PFSK-1 (cell line): Measurements from ENCODE around the gene ELAPOR2.

Experiments
- FOXP2 ChIP-seq: optimal IDR thresholded peaks from 2 replicates; pipeline ENCODE3; 2011; ENCODE audit warnings: borderline replicate concordance, control low read depth, inconsistent platforms; ENCODE audit not compliant: insufficient read depth; ENCODE audit errors: extremely low read length, extremely low read depth
- POLR2AphosphoS5 ChIP-seq: IDR thresholded peaks from 2 replicates; pipeline ENCODE4 v1.6.1; 2012; ENCODE audit warnings: low read depth, mild to moderate bottlenecking, control low read depth, low read length, moderate library complexity
- SIN3A ChIP-seq: IDR thresholded peaks from 2 replicates; pipeline ENCODE4 v1.6.1; 2012; ENCODE audit warnings: mild to moderate bottlenecking, low read length, moderate library complexity, borderline replicate concordance; ENCODE audit not compliant: insufficient read depth
- TAF1 ChIP-seq: IDR thresholded peaks from 2 replicates; pipeline ENCODE4 v1.6.1; 2012; ENCODE audit warnings: low read length, control low read depth, borderline replicate concordance; ENCODE audit not compliant: insufficient read depth
- TF ChIP-seq, protein P1 (sequence below), 2 experiments: IDR thresholded peaks; 2 replicates each; pipeline versions ENCODE4 v1.6.1 to v1.8.0; 2011 to 2012; ENCODE audit warnings: low read depth in 2 of 2, low read length in 2 of 2, control low read depth in 1 of 2, inconsistent platforms in 1 of 2, mild to moderate bottlenecking in 1 of 2, moderate library complexity in 1 of 2; ENCODE audit not compliant: insufficient read depth in 1 of 2

ELAPOR2 gene

DNA sequence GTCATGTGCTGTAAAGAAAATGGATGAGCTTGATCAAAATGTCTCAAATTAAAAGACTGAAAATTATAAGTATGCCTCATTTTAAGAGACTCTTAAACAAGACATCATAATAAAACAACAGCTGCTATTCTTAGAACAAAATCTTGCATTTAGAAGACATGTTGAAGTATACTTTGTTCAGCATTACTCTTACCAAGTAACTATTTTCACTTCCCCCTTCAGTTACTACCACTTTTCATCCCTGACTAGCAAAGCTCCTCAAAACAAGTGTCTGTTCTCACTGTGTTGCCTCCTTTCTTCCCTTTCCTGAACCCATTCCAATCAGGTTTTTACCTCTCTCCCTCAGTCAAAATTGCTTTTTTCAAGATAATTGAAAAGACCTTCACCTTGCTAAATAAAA, 31.6 kb downstream of the ELAPOR2 start:
- TF ChIP-seq, protein P1, sequence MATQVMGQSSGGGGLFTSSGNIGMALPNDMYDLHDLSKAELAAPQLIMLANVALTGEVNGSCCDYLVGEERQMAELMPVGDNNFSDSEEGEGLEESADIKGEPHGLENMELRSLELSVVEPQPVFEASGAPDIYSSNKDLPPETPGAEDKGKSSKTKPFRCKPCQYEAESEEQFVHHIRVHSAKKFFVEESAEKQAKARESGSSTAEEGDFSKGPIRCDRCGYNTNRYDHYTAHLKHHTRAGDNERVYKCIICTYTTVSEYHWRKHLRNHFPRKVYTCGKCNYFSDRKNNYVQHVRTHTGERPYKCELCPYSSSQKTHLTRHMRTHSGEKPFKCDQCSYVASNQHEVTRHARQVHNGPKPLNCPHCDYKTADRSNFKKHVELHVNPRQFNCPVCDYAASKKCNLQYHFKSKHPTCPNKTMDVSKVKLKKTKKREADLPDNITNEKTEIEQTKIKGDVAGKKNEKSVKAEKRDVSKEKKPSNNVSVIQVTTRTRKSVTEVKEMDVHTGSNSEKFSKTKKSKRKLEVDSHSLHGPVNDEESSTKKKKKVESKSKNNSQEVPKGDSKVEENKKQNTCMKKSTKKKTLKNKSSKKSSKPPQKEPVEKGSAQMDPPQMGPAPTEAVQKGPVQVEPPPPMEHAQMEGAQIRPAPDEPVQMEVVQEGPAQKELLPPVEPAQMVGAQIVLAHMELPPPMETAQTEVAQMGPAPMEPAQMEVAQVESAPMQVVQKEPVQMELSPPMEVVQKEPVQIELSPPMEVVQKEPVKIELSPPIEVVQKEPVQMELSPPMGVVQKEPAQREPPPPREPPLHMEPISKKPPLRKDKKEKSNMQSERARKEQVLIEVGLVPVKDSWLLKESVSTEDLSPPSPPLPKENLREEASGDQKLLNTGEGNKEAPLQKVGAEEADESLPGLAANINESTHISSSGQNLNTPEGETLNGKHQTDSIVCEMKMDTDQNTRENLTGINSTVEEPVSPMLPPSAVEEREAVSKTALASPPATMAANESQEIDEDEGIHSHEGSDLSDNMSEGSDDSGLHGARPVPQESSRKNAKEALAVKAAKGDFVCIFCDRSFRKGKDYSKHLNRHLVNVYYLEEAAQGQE (IDR thresholded peaks at IDR 0.05; ENCODE audit: insufficient read depth in 1 of 2, low read depth in 2 of 2, low read length in 2 of 2), result no peak
- no peak for TF ChIP-seq POLR2AphosphoS5

DNA sequence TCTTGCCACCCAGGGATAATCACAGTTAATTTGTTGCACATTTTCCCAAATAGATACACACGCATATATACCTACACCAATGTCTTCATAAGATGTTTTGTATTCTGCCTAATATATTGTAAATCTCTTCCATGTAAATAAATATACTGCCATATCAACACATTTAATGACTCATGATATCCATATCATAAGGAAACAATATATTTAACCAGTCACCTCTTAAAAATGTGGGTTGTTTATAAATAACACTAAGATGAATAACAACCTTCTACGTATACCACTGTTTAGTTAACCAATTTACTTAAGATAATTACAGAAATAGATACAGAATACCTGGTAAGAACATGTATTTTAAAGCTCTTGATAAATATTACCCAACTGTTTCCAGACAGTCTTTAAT, 38.2 kb downstream of the ELAPOR2 start:
- TF ChIP-seq TAF1 (no peak), POLR2AphosphoS5 (no peak), SIN3A (no peak), FOXP2 (no peak)
- TF ChIP-seq, protein P1 (IDR thresholded peaks at IDR 0.05; ENCODE audit: insufficient read depth in 1 of 2, low read depth in 2 of 2, low read length in 2 of 2), result no peak

DNA sequence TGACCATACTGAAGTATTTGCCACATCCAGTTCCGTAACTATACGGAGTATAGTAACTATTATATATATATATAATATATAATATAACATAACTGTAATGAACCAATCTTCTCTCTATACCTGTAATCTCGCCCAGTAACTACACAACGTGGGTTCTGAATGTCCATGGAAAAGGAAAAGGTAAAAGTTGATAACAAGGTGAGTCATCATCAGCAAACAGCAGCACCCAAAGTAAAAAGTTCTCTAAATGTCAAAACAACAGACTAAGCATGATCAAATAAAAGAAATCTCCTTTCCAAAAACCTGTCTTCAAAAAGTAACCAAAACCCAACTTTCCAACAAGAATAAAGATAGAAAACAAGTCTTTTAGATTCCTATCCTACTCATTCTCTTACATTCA, 42.8 kb downstream of the ELAPOR2 start:
- no peak for TF ChIP-seq FOXP2
- TF ChIP-seq POLR2AphosphoS5, result no peak
- no peak for TF ChIP-seq SIN3A
- TF ChIP-seq, protein P1 (IDR thresholded peaks at IDR 0.05; ENCODE audit: insufficient read depth in 1 of 2, low read depth in 2 of 2, low read length in 2 of 2), result no peak
- TF ChIP-seq TAF1, result no peak

DNA sequence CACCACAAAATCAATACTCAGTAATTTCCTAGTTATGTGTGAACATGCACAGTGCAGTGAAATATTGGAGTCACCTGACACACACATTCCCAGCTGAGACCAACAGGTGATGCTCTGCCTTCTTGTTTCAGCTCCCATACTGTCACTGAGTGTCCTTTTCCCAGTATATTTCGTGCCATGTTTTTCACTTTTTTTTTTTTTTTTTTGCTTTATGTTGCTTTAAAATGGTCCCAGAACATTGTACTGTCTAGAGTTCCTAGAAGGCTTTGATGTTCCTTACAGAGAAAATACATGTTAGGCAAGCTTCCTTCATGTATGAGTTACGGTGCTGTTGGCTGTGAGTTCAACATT, 45.6 kb downstream of the ELAPOR2 start:
- TF ChIP-seq FOXP2 (no peak), SIN3A (no peak), POLR2AphosphoS5 (no peak), TAF1 (no peak)
- TF ChIP-seq, protein P1 (IDR thresholded peaks at IDR 0.05; ENCODE audit: insufficient read depth in 1 of 2, low read depth in 2 of 2, low read length in 2 of 2), result no peak

DNA sequence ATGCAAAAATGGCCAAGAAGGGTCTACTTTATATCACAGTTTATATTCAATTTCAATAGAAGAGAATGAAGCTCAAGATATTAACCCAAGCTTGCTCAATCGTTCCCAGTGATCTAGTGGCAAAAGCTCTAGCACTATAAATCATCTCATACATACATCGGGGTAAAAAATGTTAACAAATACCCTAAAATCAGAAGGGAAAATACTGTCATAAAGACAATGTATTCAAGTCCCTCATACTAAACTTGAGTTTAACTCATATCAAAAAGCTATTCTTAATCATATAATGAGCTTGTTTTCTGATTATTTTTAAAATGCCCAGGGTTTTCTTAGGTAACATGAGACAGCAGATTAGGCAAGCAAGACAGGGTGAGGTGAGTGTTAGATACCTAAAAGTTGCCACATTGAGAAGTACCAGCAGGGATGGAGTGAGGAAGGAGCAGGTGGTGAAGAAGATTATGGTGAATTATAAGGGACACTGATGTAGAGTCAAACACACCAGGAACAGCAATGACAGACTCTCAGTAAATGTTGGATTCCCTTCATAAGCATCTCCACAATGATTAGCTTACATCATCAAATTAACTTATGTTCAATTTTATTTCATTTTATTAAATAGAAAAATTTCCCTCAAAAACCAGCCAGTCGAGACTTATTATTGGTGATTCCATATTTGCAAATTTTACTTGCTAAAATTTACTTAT, 46.2 kb downstream of the ELAPOR2 start:
- TF ChIP-seq POLR2AphosphoS5 (no peak), SIN3A (no peak), TAF1 (no peak), FOXP2 (no peak)
- TF ChIP-seq, protein P1 (IDR thresholded peaks at IDR 0.05; ENCODE audit: insufficient read depth in 1 of 2, low read depth in 2 of 2, low read length in 2 of 2), result no peak
